Stimulated activated CD8-positive, alpha-beta memory T cell treated with anti-CD3 and anti-CD28 coated beads, Interleukin-12 subunit alpha, Interleukin-12 subunit beta, amount 100 ng/mL, for 24 hours (primary cell): ENCODE measurements around the gene AGAP5.
A peak's percentile ranks its signal among the peaks of the same experiment; 100 is the strongest.

Source experiments
- DNase-seq: peaks from one replicate; pipeline ENCODE4 v3.0.0-alpha.2; 2020; ENCODE audit errors: extremely low read depth

Gene AGAP5

GRCh38 chr10:73625884-73626752, 71.8 kb downstream of the AGAP5 start:
- peak; percentile 79 for DNase-seq

- no peak for DNase-seq
Observed at GRCh38 chr10:73625004-73625883, 72.7 kb downstream of the AGAP5 start.
